GM06990 (cell line): Measurements from ENCODE around the gene LRP1.

Source experiments
- DNase-seq: peaks from one replicate; pipeline ENCODE4 v3.0.0-alpha.2; 2011; ENCODE audit not compliant: insufficient read length; ENCODE audit errors: extremely low read depth
- H3K27me3 ChIP-seq: replicated peaks from 2 replicates; pipeline ENCODE4 v1.6.0; 2011; ENCODE audit warnings: low read length; ENCODE audit not compliant: control insufficient read depth, insufficient read depth
- H3K36me3 ChIP-seq: 2 replicates; pipeline ENCODE4 v1.5.1; 2011; ENCODE audit warnings: low read length; ENCODE audit not compliant: control insufficient read depth, insufficient read depth
- H3K4me3 ChIP-seq: replicated peaks from 2 replicates; pipeline ENCODE4 v1.5.1; 2011; ENCODE audit warnings: low read depth, mild to moderate bottlenecking, control low read depth, low read length
- TF ChIP-seq, protein P1 (sequence below): IDR thresholded peaks from 2 replicates; pipeline ENCODE4 v1.5.1; 2011; ENCODE audit warnings: low read length, control low read depth, mild to moderate bottlenecking, inconsistent platforms; ENCODE audit not compliant: insufficient read depth, poor library complexity, severe bottlenecking

Gene LRP1

DNA sequence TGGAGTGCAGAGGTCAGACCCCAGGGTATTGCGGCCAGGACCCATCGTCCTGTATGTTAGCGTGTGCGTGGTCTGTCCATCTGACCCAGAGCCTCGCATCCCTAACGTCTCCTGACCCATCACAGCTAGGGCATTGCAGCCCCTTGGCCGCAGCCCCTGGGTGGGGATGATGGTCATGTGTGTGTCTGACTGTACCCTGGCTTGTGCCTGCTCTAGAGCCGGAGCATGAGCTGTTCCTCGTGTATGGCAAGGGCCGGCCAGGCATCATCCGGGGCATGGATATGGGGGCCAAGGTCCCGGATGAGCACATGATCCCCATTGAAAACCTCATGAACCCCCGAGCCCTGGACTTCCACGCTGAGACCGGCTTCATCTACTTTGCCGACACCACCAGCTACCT, 29.9 kb downstream of the LRP1 start:
- Histone ChIP-seq H3K4me3 (no peak overlapping the region), H3K27me3 (no peaks in the 10 kb centered on the region), H3K36me3 (no peaks in the 10 kb centered on the region)
- TF ChIP-seq, protein P1, sequence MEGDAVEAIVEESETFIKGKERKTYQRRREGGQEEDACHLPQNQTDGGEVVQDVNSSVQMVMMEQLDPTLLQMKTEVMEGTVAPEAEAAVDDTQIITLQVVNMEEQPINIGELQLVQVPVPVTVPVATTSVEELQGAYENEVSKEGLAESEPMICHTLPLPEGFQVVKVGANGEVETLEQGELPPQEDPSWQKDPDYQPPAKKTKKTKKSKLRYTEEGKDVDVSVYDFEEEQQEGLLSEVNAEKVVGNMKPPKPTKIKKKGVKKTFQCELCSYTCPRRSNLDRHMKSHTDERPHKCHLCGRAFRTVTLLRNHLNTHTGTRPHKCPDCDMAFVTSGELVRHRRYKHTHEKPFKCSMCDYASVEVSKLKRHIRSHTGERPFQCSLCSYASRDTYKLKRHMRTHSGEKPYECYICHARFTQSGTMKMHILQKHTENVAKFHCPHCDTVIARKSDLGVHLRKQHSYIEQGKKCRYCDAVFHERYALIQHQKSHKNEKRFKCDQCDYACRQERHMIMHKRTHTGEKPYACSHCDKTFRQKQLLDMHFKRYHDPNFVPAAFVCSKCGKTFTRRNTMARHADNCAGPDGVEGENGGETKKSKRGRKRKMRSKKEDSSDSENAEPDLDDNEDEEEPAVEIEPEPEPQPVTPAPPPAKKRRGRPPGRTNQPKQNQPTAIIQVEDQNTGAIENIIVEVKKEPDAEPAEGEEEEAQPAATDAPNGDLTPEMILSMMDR: no peak
- DNase-seq: no peak

DNA sequence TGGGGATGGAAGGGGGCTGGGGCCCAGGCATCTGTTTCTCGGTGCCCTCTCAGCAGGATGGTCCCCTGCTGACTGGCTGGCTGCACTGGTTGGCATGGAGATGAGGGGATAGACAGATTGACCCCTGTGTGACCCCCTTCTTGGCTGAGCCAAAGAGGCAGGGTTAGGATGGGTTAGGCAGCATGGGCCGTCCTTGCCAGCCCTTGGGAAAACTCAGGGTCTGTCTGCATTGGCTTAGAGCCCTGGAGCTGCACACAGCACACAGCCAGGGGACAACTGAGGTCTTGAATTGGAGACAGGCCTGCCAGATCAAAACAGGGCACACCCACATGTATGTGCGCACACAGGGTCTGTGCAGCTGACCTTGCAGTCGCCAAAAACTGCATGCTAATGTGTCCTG, 30.4 kb downstream of the LRP1 start:
- no peak overlapping the region for H3K4me3 ChIP-seq
- no peaks in the 10 kb centered on the region for H3K36me3 ChIP-seq
- TF ChIP-seq, protein P1: no peak
- H3K27me3 ChIP-seq: no peaks in the 10 kb centered on the region
- DNase-seq: no peak

DNA sequence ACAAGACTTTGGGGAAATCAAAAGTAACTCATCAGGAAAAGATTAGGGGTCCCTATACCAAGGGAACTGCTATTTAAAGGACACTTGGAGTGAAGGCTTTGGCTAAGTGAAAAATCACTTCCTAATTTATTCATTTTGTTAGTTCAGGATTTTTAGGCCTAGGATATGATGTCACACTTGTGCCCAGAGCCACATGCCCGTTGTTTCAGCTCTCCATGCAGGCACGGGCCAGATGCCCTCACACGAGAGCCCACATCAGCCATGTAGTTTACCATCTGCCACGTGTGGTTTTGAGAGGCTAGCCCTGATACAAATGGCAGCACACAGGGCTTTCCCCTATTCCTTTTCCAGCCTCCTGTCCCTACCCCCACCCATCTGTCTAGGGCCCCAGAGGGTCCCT, 31.0 kb downstream of the LRP1 start:
- Histone ChIP-seq H3K27me3 (no peaks in the 10 kb centered on the region), H3K4me3 (no peak overlapping the region), H3K36me3 (no peaks in the 10 kb centered on the region)
- DNase-seq: no peak
- TF ChIP-seq, protein P1: no peak

- no peak for DNase-seq
- TF ChIP-seq, protein P1: no peak
- no peaks in the 10 kb centered on the region for H3K27me3 ChIP-seq
- no peaks in the 10 kb centered on the region for H3K36me3 ChIP-seq
- no peak overlapping the region for H3K4me3 ChIP-seq
Measured at GRCh38 chr12:57160040-57160439, 31.8 kb downstream of the LRP1 start.

GRCh38 chr12:57160741-57161140, 32.5 kb downstream of the LRP1 start:
- Histone ChIP-seq H3K36me3 (no peaks in the 10 kb centered on the region), H3K27me3 (no peaks in the 10 kb centered on the region), H3K4me3 (no peak overlapping the region)
- TF ChIP-seq, protein P1: no peak
- DNase-seq: no peak

DNA sequence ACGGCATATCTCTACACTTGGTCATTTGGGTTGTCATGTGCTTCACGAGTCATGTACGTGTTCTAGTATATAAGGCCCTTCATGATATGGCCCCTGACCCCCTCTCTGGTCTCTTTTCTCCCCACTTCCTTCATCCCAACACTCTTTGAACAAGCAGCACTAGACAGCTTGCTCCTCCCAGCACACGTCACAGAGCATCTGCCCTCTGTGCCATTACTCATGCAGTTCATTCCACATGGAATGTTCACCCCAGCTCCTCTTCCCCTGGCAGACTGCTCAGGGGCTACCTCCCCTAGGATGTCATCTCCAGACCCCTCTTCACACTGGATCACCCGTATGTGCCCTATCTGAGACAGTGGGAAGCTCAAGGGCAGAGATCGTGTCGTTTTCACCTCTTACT, 33.2 kb downstream of the LRP1 start:
- DNase-seq: no peak
- Histone ChIP-seq H3K4me3 (no peak overlapping the region), H3K36me3 (no peaks in the 10 kb centered on the region), H3K27me3 (no peaks in the 10 kb centered on the region)
- TF ChIP-seq, protein P1: no peak
